Mesenchymal stem cell (in vitro differentiated cells and primary cell): Measurements from ENCODE around the gene C19orf25.
"Not testable (repeated sequence)": the region's sequence is repeated elsewhere in the genome, so short reads cannot be mapped to it uniquely, and the experiment has no call there.

Experiments used
- DNase-seq: peaks from one replicate; pipeline ENCODE4 v3.0.0-alpha.2; 2013
- H2AFZ ChIP-seq: one replicate; pipeline ENCODE4 v1.6.1; 2013; ENCODE audit warnings: low read depth, mild to moderate bottlenecking, control low read depth, inconsistent platforms, low read length, moderate library complexity
- H2AK5ac ChIP-seq: 2 replicates; pipeline ENCODE4 v1.6.1; 2013; ENCODE audit warnings: low read length, moderate library complexity, mild to moderate bottlenecking, inconsistent platforms; ENCODE audit not compliant: severe bottlenecking
- H2BK120ac ChIP-seq: one replicate; pipeline ENCODE4 v1.6.1; 2013; ENCODE audit warnings: low read depth, mild to moderate bottlenecking, inconsistent platforms, low read length, moderate library complexity
- H2BK12ac ChIP-seq, 2 experiments: one replicate each; pipeline ENCODE4 v1.6.1; 2013; ENCODE audit warnings: inconsistent platforms in 2 of 2, low read length in 2 of 2, mild to moderate bottlenecking in 2 of 2, moderate library complexity in 2 of 2, control low read depth in 1 of 2
- H2BK15ac ChIP-seq: one replicate; pipeline ENCODE4 v1.6.1; 2013; ENCODE audit warnings: mild to moderate bottlenecking, low read depth, inconsistent platforms; ENCODE audit not compliant: poor library complexity, severe bottlenecking
- H2BK5ac ChIP-seq: 2 replicates; pipeline ENCODE4 v1.6.1; 2013; ENCODE audit warnings: low read depth, mild to moderate bottlenecking, low read length, control low read depth, inconsistent platforms; ENCODE audit not compliant: poor library complexity, severe bottlenecking
- H3K14ac ChIP-seq, 2 experiments: one replicate each; pipeline ENCODE4 v1.6.1; 2013; ENCODE audit warnings: inconsistent platforms in 2 of 2, low read length in 2 of 2, control low read depth in 1 of 2, mild to moderate bottlenecking in 1 of 2, moderate library complexity in 1 of 2
- H3K18ac ChIP-seq, 2 experiments: one replicate each; pipeline ENCODE4 v1.6.1; 2013; ENCODE audit warnings: inconsistent platforms in 2 of 2, low read length in 2 of 2, control low read depth in 1 of 2, low read depth in 1 of 2, mild to moderate bottlenecking in 1 of 2
- H3K23ac ChIP-seq, 2 experiments: one replicate each; pipeline ENCODE4 v1.6.1; 2013; ENCODE audit warnings: inconsistent platforms in 2 of 2, low read length in 2 of 2, mild to moderate bottlenecking in 2 of 2, moderate library complexity in 2 of 2, control low read depth in 1 of 2
- H3K27ac ChIP-seq: 2 replicates; pipeline ENCODE4 v1.5.1; 2013; ENCODE audit warnings: mild to moderate bottlenecking, moderate library complexity, low read length, control low read depth, inconsistent platforms; ENCODE audit not compliant: poor library complexity, severe bottlenecking
- H3K27me3 ChIP-seq, 2 experiments: 2 replicates each; pipeline versions ENCODE4 v1.6.1 to v1.7.0; 2013; ENCODE audit warnings: low read length in 2 of 2, mild to moderate bottlenecking in 2 of 2, moderate library complexity in 2 of 2, control low read depth in 1 of 2, inconsistent platforms in 1 of 2; ENCODE audit not compliant: control insufficient read depth in 1 of 2, insufficient read depth in 1 of 2
- H3K36me3 ChIP-seq, 2 experiments: 2 replicates each; pipeline versions ENCODE4 v1.6.1 to v1.7.0; 2013; ENCODE audit warnings: low read length in 2 of 2, control low read depth in 1 of 2, inconsistent platforms in 1 of 2, low read depth in 1 of 2, mild to moderate bottlenecking in 1 of 2; ENCODE audit not compliant: insufficient read depth in 2 of 2, control insufficient read depth in 1 of 2
- H3K4ac ChIP-seq, 2 experiments: one replicate each; pipeline ENCODE4 v1.6.1; 2013; ENCODE audit warnings: inconsistent platforms in 2 of 2, low read length in 2 of 2, mild to moderate bottlenecking in 2 of 2, moderate library complexity in 2 of 2, control low read depth in 1 of 2, low read depth in 1 of 2
- H3K4me1 ChIP-seq: 2 replicates; pipeline ENCODE4 v1.6.1; 2013; ENCODE audit warnings: low read depth, low read length, control low read depth; ENCODE audit not compliant: control insufficient read depth, insufficient read depth
- H3K4me2 ChIP-seq: 2 replicates; pipeline ENCODE4 v1.6.1; 2013; ENCODE audit warnings: low read length, mild to moderate bottlenecking, inconsistent platforms; ENCODE audit not compliant: poor library complexity, severe bottlenecking
- H3K4me3 ChIP-seq, 2 experiments: 2 replicates each; pipeline versions ENCODE4 v1.5.1 to v1.7.0; 2013; ENCODE audit warnings: low read length in 2 of 2, mild to moderate bottlenecking in 2 of 2, control low read depth in 1 of 2, low read depth in 1 of 2; ENCODE audit not compliant: insufficient read depth in 1 of 2
- H3K79me1 ChIP-seq: replicated peaks from 2 replicates; pipeline ENCODE4 v1.6.1; 2013; ENCODE audit warnings: mild to moderate bottlenecking, control low read depth, low read length, inconsistent platforms; ENCODE audit not compliant: poor library complexity, severe bottlenecking
- H3K9ac ChIP-seq: 2 replicates; pipeline ENCODE4 v1.7.0; 2013; ENCODE audit warnings: mild to moderate bottlenecking, low read length, moderate library complexity
- H3K9me3 ChIP-seq: 2 replicates; pipeline ENCODE4 v1.7.0; 2013; ENCODE audit warnings: mild to moderate bottlenecking, low read length; ENCODE audit not compliant: control insufficient read depth
- H4K8ac ChIP-seq: one replicate; pipeline ENCODE4 v1.6.1; 2013; ENCODE audit warnings: inconsistent platforms, mild to moderate bottlenecking, low read length, moderate library complexity
- H4K91ac ChIP-seq: one replicate; pipeline ENCODE4 v1.6.1; 2013; ENCODE audit warnings: mild to moderate bottlenecking, low read length, inconsistent platforms
- WGBS: methylation state at CpG from one replicate; pipeline ENCODE4 v1.1.7; 2013; ENCODE audit warnings: mixed read lengths; 5-methylcytosine and 5-hydroxymethylcytosine counted together

C19orf25 gene

GRCh38 chr19:1439525-1440417, 39.2 kb downstream of the C19orf25 start:
- not testable (repeated sequence) for H3K9me3 ChIP-seq, H3K4ac ChIP-seq, H4K8ac ChIP-seq, H2AK5ac ChIP-seq, H2BK12ac ChIP-seq, H4K91ac ChIP-seq, H2BK5ac ChIP-seq, H2AFZ ChIP-seq, H3K18ac ChIP-seq, H3K27ac ChIP-seq, H3K27me3 ChIP-seq, H2BK120ac ChIP-seq, H2BK15ac ChIP-seq
- Histone ChIP-seq H3K4me1 (peaks cover 37% of the 10 kb centered on the region), H3K4me2 (peak overlapping the region; percentile 56), H3K9ac (peak overlapping the region; percentile 94), H3K23ac (peak overlapping the region in 1 of 2 experiments; percentile 86), H3K79me1 (peaks cover 15% of the 10 kb centered on the region), H3K36me3 (peaks cover 48 to 52% of the 10 kb centered on the region in 2 experiments), H3K14ac (peak overlapping the region in 1 of 2 experiments; percentile 50), H3K4me3 (peak overlapping the region; percentile 90 to 93)
- DNase-seq, result peak; percentile 48
- WGBS, result 85% methylated on average over 57 of the region's 57 CpGs

GRCh38 chr19:1438933-1439354, 40.1 kb downstream of the C19orf25 start:
- Histone ChIP-seq H2AFZ (no peak overlapping the region), H3K23ac (no peak overlapping the region), H4K8ac (peak overlapping the region; percentile 39), H3K36me3 (peaks cover 56 to 60% of the 10 kb centered on the region in 2 experiments), H2BK15ac (no peak overlapping the region), H3K9me3 (no peaks in the 10 kb centered on the region), H3K18ac (peak overlapping the region; percentile 68 to 99), H2BK12ac (peak overlapping the region in 1 of 2 experiments; percentile 66), H3K4me1 (peaks cover 32% of the 10 kb centered on the region), H2BK5ac (no peak overlapping the region), H3K79me1 (peaks cover 23% of the 10 kb centered on the region), H2BK120ac (no peak overlapping the region), H4K91ac (no peak overlapping the region), H3K4me3 (peak overlapping the region; percentile 90 to 93), H3K4ac (peak overlapping the region; percentile 66 to 92), H3K4me2 (peak overlapping the region; percentile 56), H3K27ac (no peak overlapping the region), H3K27me3 (no peaks in the 10 kb centered on the region), H3K9ac (peak overlapping the region; percentile 94), H2AK5ac (no peak overlapping the region), H3K14ac (peak overlapping the region in 1 of 2 experiments; percentile 61)
- WGBS, result under 1% methylated on average over 26 of the region's 26 CpGs
- no peak for DNase-seq

DNA sequence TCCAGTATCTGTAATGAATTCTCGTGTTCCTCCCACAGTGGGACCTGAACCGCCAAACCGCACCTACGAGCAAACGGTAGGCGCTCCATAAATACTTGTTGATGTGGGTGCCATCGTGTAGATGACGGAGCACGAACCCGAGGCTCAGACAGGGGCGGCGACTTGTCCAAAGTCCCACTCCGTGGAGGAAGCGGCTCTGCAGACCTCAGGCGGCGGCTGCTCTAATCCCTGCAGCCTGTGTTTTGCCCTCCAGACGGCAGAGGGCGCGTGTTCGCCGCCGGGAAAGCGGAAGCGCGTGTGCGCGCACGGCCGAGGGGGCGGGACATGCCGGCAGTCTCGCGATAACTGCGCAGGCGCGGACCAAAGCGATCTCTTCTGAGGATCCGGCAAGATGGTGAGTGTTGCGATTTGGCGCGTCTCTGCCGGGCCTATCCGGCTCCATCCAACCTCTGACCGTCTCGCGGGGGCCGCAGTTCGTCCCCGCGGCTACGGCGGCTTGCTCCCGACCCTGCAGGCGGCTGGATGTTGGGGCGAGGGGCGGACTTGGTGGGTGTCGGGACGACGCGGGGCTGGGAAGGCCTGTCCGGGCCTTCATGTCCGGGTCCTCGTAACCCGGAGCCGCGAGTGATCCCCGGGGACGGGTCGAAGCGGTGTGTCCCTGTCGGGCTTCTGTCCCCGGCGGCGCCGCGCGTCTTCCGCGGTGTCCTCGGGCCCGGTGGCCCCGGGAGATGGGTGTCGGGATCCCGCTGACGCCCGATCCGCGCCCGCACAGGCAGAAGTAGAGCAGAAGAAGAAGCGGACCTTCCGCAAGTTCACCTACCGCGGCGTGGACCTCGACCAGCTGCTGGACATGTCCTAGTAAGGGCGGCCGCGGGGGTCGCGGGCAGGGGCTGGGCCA, 40.7 kb downstream of the C19orf25 start, which contains the start of gene RPS15:
Gene RPS15, plus strand, starts transcription at position 362 of the 898 bp plus-strand sequence. Its CDS starts 30 bp downstream, at position 392.
- 2% methylated on average over 86 of the region's 100 CpGs for WGBS
- peak within 1 kb of the TSS; percentile 45 for H2BK120ac ChIP-seq

More for the DNA sequence above, 40.7 kb downstream of the C19orf25 start, which contains the start of gene RPS15:
- H3K36me3 ChIP-seq, result peaks cover 62 to 67% of the 10 kb centered on the region in 2 experiments
- H3K4me2 ChIP-seq, result peak within 1 kb of the TSS; percentile 56
- peaks cover 29% of the 10 kb centered on the region for H3K4me1 ChIP-seq
- peak within 1 kb of the TSS; percentile 66 to 92 for H3K4ac ChIP-seq
- H3K4me3 ChIP-seq, result peak within 1 kb of the TSS; percentile 90 to 93
- peak within 1 kb of the TSS; percentile 94 for H3K9ac ChIP-seq
- no peak within 1 kb of the TSS for H2AFZ ChIP-seq
- peak; percentile 93 for DNase-seq
- no peaks in the 10 kb centered on the region for H3K9me3 ChIP-seq
- peak within 1 kb of the TSS; percentile 67 for H4K91ac ChIP-seq
- H2BK12ac ChIP-seq, result peak within 1 kb of the TSS in 1 of 2 experiments; percentile 66
- H4K8ac ChIP-seq, result peak within 1 kb of the TSS; percentile 58
- H3K27me3 ChIP-seq, result no peaks in the 10 kb centered on the region
- H2BK5ac ChIP-seq, result peak within 1 kb of the TSS; percentile 95
- H3K14ac ChIP-seq, result peak within 1 kb of the TSS in 1 of 2 experiments; percentile 92
- H3K18ac ChIP-seq, result peak within 1 kb of the TSS; percentile 68 to 99
- H2AK5ac ChIP-seq, result peak within 1 kb of the TSS; percentile 84
- peak within 1 kb of the TSS in 1 of 2 experiments; percentile 100 for H3K23ac ChIP-seq
- no peak within 1 kb of the TSS for H2BK15ac ChIP-seq
- peaks cover 29% of the 10 kb centered on the region for H3K79me1 ChIP-seq
- peak within 1 kb of the TSS; percentile 54 for H3K27ac ChIP-seq
